Neural crest cell (in vitro differentiated cells): Measurements from ENCODE around the gene ELFN2. TPM values are rescaled to one million over a fixed set of nuclear protein-coding genes. Genes with fewer than 3 reads are reported as not detected.

Experiments used
- DNase-seq: peaks from one replicate; pipeline ENCODE4 v3.0.0; 2021; ENCODE audit warnings: low read depth, mixed read lengths, low spot score
- H3K27ac Mint-ChIP-seq: one replicate; pipeline ENCODE4 v1.8.0; 2021; ENCODE audit warnings: mild to moderate bottlenecking, mixed read lengths; ENCODE audit not compliant: unreplicated experiment
- H3K27me3 Mint-ChIP-seq: 2 replicates; pipeline ENCODE4 v1.8.0; 2021; ENCODE audit warnings: low read depth, mild to moderate bottlenecking, mixed read lengths
- H3K36me3 Mint-ChIP-seq: 2 replicates; pipeline ENCODE4 v1.8.0; 2021; ENCODE audit warnings: low read depth, mild to moderate bottlenecking, mixed read lengths
- H3K4me1 Mint-ChIP-seq: 2 replicates; pipeline ENCODE4 v1.8.0; 2021; ENCODE audit warnings: mixed read lengths
- H3K4me3 Mint-ChIP-seq: one replicate; pipeline ENCODE4 v1.8.0; 2021; ENCODE audit warnings: mild to moderate bottlenecking, mixed read lengths
- H3K9me3 Mint-ChIP-seq: 2 replicates; pipeline ENCODE4 v1.8.0; 2021; ENCODE audit warnings: mixed read lengths
- CTCF ChIP-seq: fragments of 200-600 bp; sonication (generic); conservative IDR thresholded peaks from 2 replicates; pipeline ENCODE4 v1.5.0; 2021; ENCODE audit warnings: antibody characterized with exemption, mild to moderate bottlenecking
- total RNA-seq: library from RNA; stranded (reverse); gene quantifications from 2 replicates; pipeline ENCODE4 v1.2.1, GENCODE V29; 2021

Gene ELFN2
- total RNA-seq, 1 donor from 2014 or later: 0.09 TPM

- no peak for TF ChIP-seq CTCF
- no peak overlapping the region for H3K4me3 Mint-ChIP-seq
These were observed 92.8 kb downstream of the ELFN2 start for GRCh38 chr22:37334461-37334858.

DNA sequence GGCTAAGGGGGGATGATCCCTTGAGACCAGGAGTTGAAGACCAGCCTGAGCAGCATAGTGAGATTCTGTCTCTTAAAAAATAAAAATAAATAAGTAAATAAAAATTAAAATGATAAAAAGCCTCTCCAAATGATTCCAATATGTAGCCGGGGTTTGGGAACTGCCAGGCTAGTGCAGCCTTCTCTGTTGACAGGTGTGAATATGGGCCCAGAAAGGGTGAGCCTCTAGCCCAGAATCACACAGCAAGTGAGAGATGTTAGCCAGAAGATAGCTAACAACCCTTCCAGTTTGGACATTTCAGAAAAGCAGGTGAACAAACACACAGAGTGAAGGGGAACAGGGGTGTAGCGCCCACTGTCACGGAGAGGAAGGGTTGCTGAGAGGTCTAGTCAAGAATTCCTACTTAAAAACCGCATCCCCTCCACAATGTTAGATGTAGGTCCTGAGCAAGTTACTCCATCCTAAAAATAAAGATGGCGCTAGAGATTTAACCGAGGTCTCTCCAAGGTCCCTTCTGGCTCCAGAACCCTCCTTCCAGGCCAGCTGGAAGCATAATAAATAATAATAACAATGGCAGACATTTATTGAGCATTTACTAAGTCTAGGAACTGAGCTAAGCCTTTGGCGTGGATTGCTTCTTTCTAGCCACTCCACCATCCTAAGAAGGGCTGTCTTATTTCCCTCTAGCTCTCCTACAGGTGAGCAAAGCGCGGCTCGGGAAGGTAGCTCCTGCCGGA lies 93.4 kb downstream of the ELFN2 start:
- no peak for DNase-seq
- no peak overlapping the region for H3K4me3 Mint-ChIP-seq
- H3K27me3 Mint-ChIP-seq: peaks cover 96% of the 10 kb centered on the region
- TF ChIP-seq CTCF: no peak
- no peak overlapping the region for H3K27ac Mint-ChIP-seq
- no peaks in the 10 kb centered on the region for H3K9me3 Mint-ChIP-seq
- H3K36me3 Mint-ChIP-seq: no peaks in the 10 kb centered on the region
- peaks cover 19% of the 10 kb centered on the region for H3K4me1 Mint-ChIP-seq

More at GRCh38 chr22:37334461-37334858, 92.8 kb downstream of the ELFN2 start:
- Mint-ChIP-seq H3K9me3 (no peaks in the 10 kb centered on the region), H3K27ac (no peak overlapping the region), H3K4me1 (peaks cover 14% of the 10 kb centered on the region), H3K36me3 (no peaks in the 10 kb centered on the region), H3K27me3 (peaks cover 96% of the 10 kb centered on the region)
- no peak for DNase-seq

DNA sequence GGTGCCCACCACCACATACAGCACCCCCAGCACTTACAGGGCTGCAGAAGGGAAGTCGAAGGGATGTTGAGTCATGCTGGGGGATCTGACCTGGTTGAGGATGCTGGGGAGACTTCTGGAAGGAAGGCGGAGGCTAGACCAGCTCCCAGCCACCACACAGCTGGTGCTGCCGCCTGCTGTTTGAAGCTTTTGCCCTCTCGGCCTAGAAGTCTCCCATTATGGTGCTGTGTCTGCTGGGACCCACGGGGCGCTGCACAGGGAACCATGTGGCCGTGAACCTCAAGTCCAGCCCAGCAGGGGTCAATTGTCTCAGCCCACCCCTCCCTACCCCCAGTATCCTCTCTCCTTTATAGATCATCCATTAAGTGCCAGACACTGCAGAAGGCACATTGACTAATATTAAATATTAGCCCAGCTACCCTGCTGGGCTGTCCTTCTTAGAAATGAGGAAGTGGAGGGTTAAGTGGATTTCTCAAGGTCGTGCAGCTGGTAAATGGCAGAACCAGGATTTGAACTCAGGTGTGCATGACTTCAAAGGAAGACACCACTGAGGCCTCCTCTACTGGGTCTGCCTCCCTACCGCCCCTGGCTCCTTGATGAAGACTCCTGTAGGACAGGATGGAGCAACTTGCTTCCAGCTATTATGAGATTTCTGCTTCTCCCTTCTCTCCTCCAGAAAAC lies 95.3 kb downstream of the ELFN2 start:
- Mint-ChIP-seq H3K4me1 (peaks cover 19% of the 10 kb centered on the region), H3K36me3 (no peaks in the 10 kb centered on the region), H3K27me3 (peaks cover 95% of the 10 kb centered on the region), H3K4me3 (no peak overlapping the region), H3K9me3 (no peaks in the 10 kb centered on the region), H3K27ac (no peak overlapping the region)
- TF ChIP-seq CTCF: no peak
- DNase-seq: no peak

- H3K27me3 Mint-ChIP-seq: peaks cover 95% of the 10 kb centered on the region
- H3K4me1 Mint-ChIP-seq: peaks cover 19% of the 10 kb centered on the region
- no peak overlapping the region for H3K27ac Mint-ChIP-seq
- DNase-seq: no peak
- H3K36me3 Mint-ChIP-seq: no peaks in the 10 kb centered on the region
- TF ChIP-seq CTCF: no peak
- H3K4me3 Mint-ChIP-seq: no peak overlapping the region
- no peaks in the 10 kb centered on the region for H3K9me3 Mint-ChIP-seq
These were observed 96.2 kb downstream of the ELFN2 start for GRCh38 chr22:37331034-37331428.

DNA sequence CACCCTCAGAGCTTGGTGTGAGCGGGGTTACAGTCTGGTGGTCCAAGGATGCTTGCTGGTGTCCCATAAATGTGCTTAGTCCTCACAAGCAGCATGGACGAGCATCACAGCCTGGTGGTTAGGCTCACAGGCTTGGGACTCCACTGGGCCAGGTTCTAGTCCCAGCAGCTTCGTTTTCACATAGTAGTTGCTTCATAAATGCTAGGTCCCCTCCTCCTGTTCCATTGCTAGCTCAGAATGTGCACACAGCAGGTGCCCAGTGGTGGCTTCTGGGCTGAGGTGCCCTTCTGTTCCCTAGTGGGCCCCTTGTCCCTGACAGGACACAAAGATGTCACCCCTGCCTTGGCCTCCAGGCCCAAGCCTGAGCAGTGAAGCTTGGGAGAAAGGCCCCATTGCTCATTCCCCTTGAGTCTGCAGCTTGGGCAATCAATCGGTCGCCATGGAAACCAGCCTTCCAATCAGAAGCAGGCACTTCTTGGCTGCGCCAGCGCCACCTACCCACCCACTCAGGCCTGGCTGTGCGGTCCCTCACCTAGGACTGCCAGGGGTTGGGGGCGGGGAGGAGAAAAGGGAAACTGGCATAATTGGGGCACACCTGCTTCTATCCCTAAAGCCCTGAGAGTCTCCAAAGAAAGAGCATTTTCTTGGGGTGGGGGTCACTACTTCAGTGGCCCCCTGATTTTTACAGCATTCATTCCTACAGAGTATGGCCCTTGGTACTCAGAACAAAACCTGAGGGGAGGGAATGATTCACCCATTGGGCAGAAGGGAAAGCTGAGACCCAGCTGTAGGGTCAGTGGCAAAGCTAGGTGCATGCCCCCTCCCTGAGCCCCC lies 96.9 kb downstream of the ELFN2 start:
- TF ChIP-seq CTCF: peak; percentile 36
- no peaks in the 10 kb centered on the region for H3K36me3 Mint-ChIP-seq
- peak; percentile 81 for DNase-seq
- H3K9me3 Mint-ChIP-seq: no peaks in the 10 kb centered on the region
- no peak overlapping the region for H3K4me3 Mint-ChIP-seq
- H3K4me1 Mint-ChIP-seq: peaks cover 17% of the 10 kb centered on the region
- H3K27me3 Mint-ChIP-seq: peaks cover 95% of the 10 kb centered on the region
- peak overlapping the region; percentile 95 for H3K27ac Mint-ChIP-seq
